ENCODE data around the gene CSNK2A3.
A peak's percentile ranks its signal among the peaks of the same experiment; 100 is the strongest.
"Not testable (repeated sequence)": the region's sequence is repeated elsewhere in the genome, so short reads cannot be mapped to it uniquely, and the experiment has no call there.

Gene CSNK2A3

DNA sequence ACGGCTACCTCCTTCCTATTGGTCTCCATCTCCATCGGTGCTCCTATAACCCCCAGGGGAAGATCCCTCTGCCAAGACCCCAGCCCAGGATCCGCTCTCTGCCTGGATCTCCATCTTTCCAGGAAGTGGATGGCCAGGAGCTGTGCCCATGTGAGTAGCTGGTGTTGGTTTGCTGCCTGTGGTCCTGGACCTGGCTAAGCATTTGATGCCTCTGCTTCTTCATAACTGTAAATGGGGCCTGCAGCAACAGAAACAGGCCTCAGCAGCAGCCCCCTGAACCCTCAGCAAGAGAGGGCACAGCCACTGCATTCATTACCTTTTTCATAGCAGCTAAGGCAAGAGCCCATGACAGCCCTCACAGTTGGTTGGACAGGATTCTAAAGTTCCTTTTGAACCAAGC is 26.6 kb upstream of the CSNK2A3 start:
- no peak for DNase-seq (ENCODE audit: low spot score)

DNA sequence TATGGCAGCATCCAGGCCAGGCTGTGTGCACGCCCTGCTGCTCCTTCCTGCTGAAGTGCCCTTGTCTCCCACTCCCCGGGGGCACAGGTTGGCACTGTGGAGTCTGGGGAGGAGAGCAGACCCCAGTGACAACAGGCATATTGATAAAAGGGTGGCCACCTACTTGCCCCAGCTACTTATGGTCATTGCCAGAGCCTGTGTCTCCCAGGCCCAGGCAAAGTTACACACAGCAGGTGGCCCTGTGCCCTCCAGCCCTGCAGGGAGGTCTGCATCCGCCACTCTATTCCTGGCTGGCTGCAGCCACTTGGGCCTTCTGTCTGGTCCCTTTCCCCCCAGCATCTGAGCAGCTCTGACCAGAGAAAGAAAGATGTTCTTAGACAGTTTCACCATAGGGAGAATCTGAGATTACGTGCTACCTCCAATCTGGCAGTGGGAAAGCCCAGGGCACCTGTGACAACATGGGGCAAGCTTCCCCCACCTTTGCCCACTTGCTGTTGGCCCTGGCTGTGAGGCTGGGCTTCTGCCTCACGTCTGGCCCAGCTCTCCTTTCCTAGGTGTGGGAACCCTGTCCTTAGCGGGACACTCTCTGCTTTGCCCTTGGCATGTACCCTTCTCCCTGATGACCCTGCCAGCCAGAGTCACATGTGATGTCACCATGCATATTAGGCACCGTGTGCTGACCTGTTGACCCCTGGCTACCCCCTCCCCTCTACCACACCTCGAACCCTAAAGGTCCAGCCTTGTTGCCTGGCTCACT is 25.3 kb upstream of the CSNK2A3 start:
- no peak for DNase-seq (ENCODE audit: low spot score)

DNA sequence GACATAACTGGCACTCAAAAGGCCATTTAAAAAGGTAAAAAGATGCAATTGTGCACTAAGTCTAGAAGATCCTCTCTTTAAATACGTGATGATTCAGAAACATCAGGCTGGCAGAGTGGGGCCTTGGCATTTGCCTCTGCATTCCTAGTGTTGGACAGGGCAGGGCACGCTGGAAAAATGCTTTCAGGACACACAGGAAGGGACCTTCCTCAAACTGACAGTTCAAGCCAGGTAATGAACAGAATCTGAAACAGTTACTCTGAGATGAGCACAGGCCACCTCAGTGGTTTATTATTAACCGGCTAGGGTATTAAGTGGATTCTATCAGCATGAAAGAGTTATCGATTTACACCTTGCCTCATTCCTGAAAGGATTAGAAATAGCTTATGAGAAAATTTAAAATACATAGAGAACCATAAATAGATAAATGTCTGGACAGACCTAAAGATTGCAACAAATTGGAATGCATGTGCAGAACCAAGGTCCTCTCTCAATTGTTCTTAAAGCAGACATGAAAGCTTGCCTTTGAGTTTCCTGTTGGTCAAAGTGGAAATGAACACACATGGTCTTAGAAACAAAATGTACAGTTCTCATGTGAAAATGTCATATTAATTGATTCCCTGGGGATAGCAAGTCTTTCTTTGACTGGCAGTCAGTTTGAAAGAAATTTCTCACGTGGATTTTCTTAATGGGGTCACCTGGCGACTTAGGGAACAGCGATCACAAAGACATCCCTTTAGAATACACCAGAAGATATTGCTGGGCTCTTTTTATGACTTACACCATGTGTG is 21.5 kb upstream of the CSNK2A3 start:
- DNase-seq (ENCODE audit: low spot score) = no peak

DNA sequence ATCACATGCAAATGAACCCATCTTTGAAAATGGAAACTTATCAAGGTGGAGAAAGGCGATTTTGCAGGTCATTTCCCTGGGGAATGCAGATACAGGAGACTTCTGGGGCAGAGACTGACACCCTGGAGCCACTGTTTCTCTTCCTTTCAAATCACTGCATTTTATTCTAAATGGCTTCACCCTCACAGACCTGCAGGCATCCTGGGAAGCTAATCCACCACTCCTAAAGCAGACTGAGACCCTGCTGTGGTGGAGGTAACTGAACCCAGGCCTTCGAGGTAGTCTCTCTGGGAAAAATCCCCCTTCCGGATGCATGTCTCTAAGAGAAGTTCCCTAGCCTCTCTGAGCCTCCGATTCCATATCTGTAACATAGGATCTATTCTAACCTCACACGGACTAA is 20.9 kb upstream of the CSNK2A3 start:
- no peak for DNase-seq (ENCODE audit: low spot score)

DNA sequence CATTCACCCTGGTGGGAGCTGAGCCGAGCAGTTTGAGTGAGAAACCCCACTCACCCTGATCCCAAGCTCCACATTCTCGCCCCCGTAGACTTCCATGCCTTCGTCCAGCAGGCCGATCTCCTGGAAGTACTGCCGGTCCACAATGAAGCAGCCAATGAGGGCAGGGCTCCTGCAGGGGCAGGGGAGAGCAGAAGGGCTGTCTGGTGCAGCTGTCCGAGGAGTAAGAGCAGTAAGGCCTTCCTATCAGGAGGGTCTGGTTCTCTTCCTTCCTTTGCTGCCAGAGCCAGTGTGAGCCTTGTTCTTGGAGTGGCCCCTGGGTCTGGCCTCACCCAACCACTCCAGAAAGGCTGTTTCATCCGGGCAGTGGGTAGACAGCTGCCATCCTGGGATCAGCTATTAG is 19.4 kb upstream of the CSNK2A3 start:
- no peak for DNase-seq (ENCODE audit: low spot score)

DNA sequence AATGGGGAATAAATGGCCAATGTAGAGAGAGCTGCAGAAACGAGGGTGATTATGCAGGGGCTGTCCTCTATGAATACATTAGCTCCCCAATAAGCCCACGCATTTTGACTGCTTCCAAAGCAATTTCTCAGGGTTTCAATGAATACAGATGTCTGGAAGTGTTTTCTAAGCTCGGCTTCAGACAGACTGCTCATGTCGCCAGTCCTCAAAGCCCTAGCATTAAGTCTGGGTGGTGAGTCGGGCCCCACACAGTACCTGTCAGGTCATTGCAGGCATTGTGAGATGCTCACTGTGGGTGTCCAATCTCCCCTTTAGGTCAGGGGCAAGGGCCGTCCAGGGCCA is 17.9 kb upstream of the CSNK2A3 start:
- no peak for DNase-seq (ENCODE audit: low spot score)

DNA sequence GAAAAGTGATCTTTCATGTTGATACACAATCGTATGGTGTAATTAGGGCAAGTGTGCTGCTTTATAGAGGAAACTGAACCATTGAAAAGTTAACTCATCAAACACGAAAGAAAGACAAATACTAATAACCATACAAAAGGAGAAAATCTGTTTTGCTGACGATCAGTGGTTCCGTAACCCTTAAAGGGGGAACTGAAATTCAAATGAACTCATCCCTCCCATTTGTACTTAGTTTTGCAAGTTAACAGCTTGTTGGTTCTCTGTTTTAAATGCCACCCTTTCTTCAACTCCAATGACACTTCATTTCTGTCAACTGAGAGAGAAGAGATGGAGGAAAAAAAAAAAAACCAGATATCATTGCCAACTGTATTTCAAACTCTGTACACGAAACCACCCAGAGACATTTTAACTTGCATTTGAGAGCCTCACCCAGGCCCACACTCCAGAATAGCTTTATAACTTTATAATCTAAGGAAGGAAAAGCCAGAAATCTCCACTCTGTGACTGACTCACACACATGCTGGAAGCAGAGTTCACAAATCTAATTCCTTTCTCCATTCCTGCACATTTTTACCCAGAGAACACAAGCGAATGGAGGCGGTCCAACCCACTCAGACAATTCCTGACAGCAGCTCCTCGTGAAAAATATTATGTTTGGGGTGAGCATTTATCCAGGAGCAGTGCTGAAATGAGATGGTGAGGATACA is 17.4 kb upstream of the CSNK2A3 start:
- no peak for DNase-seq (ENCODE audit: low spot score)

DNA sequence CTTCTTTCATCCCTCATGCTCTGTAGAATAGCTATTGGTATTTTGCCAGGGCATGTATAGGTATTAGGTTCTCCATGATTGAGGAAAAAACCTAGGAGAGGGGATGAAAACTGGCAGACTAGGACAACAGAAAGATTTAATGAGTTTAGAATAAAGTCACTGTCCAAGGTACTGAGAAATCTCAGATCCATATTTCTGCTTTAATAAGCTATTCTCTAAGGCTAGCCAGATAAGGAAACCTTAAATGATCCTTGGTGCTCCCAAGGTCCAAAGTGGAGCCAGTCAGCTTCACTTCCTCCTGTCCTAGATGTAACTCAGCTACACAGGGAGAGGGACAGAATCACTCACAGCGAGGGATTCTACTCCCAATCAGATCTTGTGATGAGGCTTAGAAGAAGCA is 13.7 kb upstream of the CSNK2A3 start:
- no peak for DNase-seq (ENCODE audit: low spot score)

DNA sequence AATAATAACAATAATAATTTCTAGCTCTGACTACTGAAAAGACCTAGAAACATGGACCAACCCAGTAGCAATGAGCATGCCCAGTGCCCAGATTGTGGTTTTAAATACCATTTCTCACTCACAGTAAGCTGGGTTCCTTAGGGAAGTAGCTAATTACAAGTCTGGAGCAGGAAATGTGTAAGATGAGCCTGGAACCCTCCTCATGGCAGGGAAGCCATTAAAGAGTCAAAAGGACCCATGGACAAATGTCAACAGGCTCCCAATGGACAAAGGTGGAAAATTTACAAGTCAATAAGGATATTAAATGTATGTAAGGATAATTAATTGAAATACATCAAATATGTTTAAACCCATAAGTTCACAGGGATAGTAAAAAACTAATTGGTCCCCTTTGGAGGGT is 10.6 kb upstream of the CSNK2A3 start:
- DNase-seq (ENCODE audit: low spot score) = no peak

DNA sequence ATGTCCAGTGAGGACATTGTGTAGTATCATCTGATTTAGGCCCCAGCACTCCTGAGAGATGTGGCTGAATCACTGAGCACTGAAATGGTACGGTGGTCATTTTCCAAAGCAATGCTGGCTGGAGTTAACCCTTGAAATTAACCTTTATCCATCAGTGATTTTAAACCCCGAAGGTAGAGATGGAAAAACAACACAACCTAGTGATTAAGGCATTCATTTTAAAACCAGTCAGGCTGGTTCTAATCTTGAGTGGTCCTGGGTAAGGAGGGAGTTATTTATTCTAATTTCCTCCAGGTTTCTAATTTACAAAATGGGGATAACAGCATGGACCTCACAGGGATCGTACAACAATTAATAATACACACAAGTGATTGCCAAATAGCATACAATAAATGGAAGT is 6.6 kb upstream of the CSNK2A3 start:
- no peak for DNase-seq (ENCODE audit: low spot score)

DNA sequence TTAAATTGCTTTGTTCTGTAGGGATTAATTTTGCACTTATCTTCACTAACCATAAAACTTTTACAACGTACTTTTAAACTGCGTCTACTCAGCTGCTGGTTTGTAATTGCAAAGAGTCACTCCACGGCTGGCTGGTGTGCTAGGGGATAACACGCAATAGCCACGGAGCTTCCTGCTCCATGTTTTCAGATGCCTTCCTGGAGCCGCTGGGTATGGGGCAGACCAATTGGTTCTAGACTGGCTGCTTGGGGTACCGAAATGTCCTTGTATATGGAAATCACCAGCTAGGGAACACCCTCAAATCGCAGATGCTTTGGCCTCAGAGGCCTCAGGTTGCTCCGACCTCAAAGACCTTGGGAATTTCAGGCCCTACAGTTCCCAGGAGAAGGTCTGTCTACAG is 3.8 kb upstream of the CSNK2A3 start:
- no peak for DNase-seq (ENCODE audit: low spot score)

DNA sequence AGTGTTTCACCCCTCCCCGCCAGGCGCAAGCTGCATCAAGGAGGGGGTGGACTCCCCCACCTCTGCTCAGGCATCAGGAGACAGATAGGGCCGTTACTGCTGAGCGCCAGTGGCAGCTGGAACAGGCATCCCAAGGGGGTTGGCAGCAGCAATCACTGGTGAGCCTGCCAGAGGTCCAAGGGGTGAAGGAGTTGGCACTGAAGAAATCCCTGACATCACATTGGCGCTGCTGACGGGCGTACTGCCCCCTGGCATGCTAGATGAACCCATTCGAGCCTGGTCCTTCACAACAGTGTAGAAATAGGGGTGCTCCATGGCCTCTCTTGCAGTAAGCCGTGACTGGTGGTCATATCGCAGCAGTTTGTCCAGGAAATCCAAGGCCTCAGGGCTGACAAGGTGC is 1.2 kb downstream of the CSNK2A3 start:
- DNase-seq (ENCODE audit: low spot score) = not testable (repeated sequence)

DNA sequence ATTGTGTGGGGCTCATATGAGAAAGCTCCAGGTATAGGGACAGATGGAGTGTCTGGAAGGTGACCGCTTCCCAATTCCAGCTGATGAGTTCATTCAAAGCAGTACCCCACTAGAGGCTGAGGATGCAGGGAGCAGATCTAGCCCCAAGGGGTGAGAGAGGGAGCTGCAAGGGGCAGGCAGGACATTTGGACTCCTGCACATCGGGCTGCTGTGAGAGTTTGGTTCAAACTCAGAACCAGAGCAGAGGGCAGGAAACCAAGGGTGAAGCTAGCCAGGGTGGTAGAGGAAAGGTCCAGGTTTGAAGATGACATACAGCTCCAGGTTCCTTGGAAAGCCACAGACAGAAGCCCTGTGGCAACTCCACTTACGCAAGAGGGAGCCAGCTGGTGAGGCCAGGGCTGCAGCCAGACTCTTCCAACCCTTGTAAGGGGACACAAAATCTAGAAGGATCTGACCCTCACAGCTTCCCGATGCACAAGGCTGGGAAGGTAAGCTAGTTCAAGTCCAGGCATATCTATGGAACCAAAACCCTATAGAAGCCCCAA is 1.9 kb downstream of the CSNK2A3 start:
- DNase-seq (ENCODE audit: low spot score) = no peak

DNA sequence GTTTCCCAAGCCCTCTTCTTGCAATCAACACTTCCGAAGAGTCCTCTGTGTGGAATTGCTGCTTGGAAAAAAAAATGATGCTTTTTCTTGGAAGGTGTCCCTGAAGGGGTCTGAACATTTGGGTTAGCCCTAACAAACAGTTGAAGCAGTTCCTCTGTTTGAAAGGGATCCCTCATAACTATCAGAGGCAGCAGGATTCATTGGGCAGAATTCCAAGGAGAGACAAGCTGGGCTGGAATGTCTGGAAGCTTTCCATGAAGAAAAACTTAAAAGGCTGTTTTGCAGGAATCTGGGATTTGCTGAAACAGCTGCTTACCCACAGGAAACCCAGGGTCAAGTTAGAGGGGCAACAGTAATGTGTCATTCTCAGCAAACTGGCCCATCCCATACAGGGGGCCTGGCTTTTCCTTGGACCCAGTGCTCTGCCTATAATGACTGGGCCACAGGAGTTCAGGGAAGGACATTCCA is 3.1 kb downstream of the CSNK2A3 start:
- DNase-seq (ENCODE audit: low spot score) = peak; percentile 16

DNA sequence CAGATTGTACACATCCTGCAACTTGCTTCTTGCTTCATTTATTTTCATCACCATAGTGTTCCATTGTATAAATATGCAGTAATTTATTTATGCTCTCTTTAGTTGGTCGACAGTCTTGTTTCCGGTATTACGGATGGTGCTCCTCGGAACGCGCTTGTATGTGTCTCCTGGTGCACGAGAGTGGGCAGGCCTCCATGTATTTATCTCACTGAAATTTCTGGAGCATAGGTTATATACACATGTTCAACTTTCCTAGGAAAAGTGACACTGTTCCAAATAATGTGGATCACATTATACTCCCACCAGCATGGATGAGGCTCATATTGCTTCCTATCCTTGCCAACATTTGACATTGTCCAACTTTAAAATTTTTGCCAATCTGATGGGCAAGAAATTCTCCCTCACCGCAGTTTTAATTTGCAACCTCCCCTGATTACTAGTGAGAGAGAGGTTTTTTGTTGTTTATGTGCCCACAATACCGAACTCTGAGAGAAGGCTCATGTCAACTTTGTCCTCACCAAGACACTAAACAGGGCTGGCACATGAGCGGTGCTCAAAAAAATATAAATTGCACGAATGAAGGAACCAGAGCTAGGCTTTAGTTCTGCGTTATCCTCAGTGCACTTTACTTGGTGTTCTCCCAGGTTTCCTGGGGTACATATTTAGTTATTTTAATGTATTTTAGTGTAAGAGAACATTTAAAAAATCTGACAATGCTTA is 3.8 kb downstream of the CSNK2A3 start:
- no peak for DNase-seq (ENCODE audit: low spot score)

DNA sequence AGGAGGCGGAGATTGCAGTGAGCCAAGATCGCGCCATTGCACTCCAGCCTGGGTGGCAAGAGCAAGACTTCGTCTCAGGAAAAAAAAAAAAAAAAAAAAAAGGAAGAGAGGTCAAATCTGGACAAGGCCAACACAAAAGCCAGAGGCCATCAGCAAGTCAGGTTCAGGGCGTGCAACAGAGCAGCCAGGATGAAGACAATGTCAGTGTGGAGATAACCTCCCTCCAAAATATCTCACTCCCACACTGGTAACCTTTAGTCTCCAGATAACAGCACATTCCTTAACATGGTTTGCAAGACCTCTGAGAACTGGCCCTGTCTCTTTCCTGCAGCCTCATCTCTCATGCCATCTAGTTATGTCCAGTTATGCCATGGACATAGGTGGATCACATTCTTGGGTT is 4.7 kb downstream of the CSNK2A3 start:
- no peak for DNase-seq (ENCODE audit: low spot score)

DNA sequence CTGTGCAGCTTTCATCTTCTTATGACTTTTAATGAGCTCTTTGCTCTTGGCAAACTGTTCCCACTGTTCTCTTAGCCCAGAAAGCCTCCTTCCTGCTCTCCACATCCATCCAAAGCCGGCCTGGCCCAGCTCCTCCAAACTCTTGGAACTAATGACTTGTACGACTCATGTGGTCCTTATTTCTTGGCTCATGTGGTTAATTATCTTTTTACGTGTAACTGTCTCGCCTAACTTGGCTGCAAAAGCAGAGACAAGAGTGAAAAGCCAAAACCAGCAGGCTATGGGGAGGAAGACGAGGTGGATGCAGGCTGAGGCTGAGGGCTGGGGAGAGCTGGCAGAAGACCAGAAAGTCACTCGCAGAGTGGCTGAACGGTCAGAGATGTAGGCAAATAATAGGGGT is 5.5 kb downstream of the CSNK2A3 start:
- no peak for DNase-seq (ENCODE audit: low spot score)

DNA sequence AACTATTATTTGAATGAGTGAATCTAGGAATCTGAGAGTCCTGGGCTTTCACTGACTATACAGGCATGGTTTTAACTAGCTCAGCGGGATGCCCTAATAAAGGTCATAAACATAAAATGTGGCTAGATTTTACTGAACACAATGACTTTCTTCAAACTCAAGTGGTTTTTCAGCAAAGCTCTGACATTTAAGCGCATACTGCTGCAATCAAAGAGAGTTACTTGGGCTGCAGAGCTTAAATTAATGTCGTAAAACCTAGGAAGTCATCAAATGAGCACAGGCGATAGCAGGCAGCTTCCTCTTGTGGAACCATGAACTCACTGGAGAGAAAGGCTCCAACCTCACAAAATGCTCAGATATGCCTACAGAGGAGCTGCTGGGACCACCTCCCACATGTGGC is 6.7 kb downstream of the CSNK2A3 start:
- DNase-seq (ENCODE audit: low spot score) = no peak

DNA sequence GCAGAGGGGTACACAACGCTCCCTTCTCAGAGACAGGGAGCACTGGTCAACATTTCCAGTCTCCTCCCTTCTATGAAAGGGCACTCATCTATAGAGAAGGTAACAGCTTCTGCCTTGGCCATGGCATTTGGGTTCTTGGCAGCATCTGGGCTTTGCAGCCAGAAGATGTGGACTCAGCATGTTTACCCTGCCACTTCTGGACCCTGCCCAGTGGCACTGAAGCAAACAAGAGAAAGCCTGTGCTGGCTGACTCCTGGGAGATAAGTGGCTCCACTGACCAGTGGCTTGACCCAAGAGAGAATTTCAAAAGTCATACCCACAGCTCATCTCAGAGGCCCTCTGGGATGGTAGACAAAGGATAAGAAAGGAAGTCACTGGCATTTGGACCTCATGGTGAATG is 8.0 kb downstream of the CSNK2A3 start:
- DNase-seq (ENCODE audit: low spot score) = no peak

DNA sequence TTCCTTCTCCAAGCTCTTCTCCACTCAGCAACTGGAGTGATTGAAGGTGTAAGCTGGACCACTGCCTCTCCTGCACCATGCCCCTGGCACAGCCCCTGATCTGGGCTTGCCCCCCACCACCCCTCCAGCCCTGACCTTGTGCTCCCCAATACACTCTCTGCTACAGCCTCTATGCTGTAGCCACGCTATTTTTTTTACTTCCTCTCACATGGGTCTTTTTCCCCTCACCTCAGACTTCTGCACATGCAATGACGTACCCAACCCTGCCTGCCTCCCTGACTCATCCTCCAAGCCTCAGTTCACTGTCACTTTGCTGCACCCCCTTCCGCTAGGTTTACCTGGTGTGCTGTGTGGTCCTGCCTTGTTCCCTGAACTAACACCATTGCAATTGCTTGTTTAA is 9.0 kb downstream of the CSNK2A3 start:
- no peak for DNase-seq (ENCODE audit: low spot score)

DNA sequence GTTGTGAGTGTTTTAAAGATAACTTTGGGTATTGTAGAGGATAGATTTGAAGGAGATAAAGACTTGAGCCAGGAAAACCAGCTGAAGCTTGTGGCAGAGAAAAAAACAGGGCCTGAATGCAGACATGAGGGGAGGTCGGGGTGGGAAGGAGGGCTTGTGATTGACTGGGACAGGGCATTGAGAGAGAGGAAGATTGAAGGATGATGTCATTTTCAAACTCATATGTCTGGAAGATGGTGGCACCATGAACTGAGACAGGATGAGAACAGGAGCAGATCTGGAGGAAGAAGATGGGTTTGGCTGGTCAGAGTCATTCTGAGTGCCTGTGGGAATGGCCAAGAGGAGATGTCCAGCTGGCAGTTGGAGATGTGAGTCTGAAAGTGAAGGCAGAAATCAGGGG is 14.7 kb downstream of the CSNK2A3 start:
- DNase-seq (ENCODE audit: low spot score) = no peak

DNA sequence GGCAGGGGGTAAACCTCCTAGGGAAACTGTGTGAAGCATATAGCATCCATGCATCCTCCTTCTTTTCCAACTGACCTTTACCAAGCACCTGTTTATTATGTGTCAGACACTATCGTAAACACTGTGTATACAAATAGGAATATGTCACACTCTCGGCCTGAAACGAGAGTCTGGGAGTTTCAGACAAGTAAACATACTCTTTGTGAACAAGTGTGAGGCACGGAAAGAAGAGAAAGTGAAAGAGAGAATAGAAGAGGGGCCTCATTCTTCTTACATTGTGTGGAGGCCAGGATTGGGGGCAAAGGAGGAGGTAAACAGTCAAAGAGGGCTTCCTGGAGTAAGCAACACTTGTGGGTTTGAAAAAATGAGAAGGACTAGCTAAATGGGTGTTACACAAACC is 16.4 kb downstream of the CSNK2A3 start:
- DNase-seq (ENCODE audit: low spot score) = no peak

Data from COLO829 (cell line).